Adipocyte (in vitro differentiated cells): Measurements from ENCODE around the gene LRRC37A3.
A peak's percentile ranks its signal among the peaks of the same experiment; 100 is the strongest.
"Not testable (repeated sequence)": the region's sequence is repeated elsewhere in the genome, so short reads cannot be mapped to it uniquely, and the experiment has no call there.

Source experiments
- DNase-seq: peaks from one replicate; pipeline ENCODE4 v3.0.0-alpha.2; 2015; ENCODE audit warnings: low read depth
- H3K27me3 ChIP-seq: replicated peaks from 2 replicates; pipeline ENCODE4 v1.7.0; 2013; ENCODE audit warnings: mild to moderate bottlenecking, low read length, moderate library complexity; ENCODE audit not compliant: control insufficient read depth, insufficient read depth
- H3K36me3 ChIP-seq: 2 replicates; pipeline ENCODE4 v1.7.0; 2013; ENCODE audit warnings: low read length, mild to moderate bottlenecking, moderate library complexity; ENCODE audit not compliant: control insufficient read depth, insufficient read depth, severe bottlenecking
- H3K4me1 ChIP-seq: 2 replicates; pipeline ENCODE4 v1.7.0; 2013; ENCODE audit warnings: mild to moderate bottlenecking, low read length, moderate library complexity; ENCODE audit not compliant: control insufficient read depth, insufficient read depth
- H3K4me3 ChIP-seq: 2 replicates; pipeline ENCODE4 v1.7.0; 2013; ENCODE audit warnings: mild to moderate bottlenecking, low read length, moderate library complexity
- H3K9ac ChIP-seq: 2 replicates; pipeline ENCODE4 v1.7.0; 2013; ENCODE audit warnings: mild to moderate bottlenecking, low read length, moderate library complexity
- H3K9me3 ChIP-seq: 2 replicates; pipeline ENCODE4 v1.7.0; 2013; ENCODE audit warnings: mild to moderate bottlenecking, low read length, moderate library complexity; ENCODE audit not compliant: control insufficient read depth

Gene LRRC37A3

DNA sequence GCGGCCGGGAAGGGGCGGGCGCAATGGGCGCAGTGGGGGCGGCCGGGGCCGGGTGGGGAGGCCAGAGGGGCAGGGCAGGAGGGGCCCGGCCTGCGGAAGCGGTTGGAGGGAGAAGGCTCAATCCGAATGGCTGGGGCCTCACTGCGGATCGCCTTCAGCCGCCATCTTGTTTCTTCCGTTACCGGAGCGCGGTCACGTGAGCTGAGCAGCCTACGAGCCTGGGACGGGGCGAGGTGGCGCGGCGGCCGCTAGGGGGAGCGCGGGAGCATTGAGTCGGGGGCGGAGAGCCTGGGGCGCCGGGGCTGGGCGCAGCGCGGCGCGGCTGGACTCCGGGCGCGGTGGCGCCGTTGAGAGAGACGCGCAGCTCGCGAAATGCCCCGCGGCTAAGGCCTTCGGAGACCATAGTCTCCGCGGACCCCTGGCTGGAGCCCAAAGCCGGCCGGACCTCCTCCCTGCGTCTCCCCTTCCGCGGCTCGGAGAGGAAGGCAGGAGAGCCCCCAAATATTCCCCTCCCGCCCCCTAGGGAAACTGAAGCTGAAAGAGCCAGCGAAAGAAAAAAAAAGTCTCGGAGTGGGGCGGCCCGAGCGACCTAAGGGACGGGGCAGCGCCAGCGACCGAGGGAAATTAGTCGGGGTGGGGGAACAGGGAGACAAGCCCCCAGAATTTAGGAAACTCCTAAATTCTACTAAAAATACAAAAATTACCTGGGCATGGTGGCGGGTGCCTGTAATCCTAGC is at the start of gene LRRC37A3:
LRRC37A3 (minus strand) TSS at position 190 of the 737 bp plus-strand sequence. CDS start 22,221 bp downstream, outside the sequence.
- not testable (repeated sequence) for H3K4me1 ChIP-seq, H3K36me3 ChIP-seq, H3K9me3 ChIP-seq, H3K27me3 ChIP-seq
- Histone ChIP-seq H3K9ac (peak within 1 kb of the TSS; percentile 82), H3K4me3 (peak within 1 kb of the TSS; percentile 82)
- peak; percentile 100 for DNase-seq

DNA sequence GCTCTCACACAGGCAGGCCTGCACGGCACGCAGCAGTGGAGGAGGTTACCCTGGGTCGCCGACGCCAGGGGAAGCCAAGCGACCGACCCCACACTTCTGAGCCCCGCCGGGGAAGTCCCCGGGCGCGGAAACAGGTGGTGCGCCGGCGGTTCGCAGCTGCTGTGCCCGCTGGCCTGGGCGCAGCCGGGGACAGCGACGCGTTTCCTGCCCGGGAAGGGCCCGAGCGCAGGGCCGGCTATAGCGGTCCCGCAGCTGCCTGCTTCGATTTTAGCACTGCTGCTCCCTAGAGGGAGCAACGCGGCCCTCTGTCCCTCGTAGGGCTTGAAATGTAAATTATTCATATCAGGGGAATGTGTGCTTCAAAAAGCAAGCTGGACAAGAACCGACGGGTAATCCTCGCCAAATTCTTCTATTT is 46.6 kb upstream of the LRRC37A3 start:
- peak overlapping the region; percentile 71 for H3K4me3 ChIP-seq
- H3K36me3 ChIP-seq, H3K27me3 ChIP-seq, H3K9me3 ChIP-seq: not testable (repeated sequence)
- peaks cover 19% of the 10 kb centered on the region for H3K4me1 ChIP-seq
- peak overlapping the region; percentile 80 for H3K9ac ChIP-seq
- peak; percentile 71 for DNase-seq

DNA sequence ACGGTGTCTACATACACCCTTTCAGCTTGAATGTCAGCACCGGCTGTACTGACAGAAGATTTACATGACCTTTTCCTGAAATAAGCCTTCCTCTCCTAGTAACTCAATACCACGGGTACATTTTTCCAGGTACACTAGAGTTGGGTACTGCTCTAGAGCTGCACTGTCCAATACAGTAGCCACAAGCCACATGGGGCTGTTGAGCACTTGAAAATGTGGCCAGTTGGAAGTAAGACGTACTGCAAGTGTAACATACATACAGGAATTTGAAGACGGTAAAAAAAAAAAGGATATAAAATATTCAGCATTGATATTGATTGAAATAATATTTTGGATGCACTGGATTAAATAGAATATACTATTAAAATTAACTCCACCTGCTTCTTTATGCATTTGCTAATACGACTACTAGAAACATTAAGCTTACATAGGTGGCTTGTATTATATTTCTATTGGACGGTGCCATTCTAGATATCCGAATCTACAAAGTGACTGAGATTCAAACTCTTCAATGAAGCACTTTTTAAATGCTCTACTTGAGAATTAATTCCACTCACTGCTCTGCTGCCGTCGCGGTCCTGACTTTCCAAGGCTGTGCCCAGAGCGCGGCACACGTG is 46.1 kb upstream of the LRRC37A3 start:
- Histone ChIP-seq H3K9ac (peak overlapping the region; percentile 80), H3K4me3 (peak overlapping the region; percentile 71), H3K4me1 (peaks cover 19% of the 10 kb centered on the region)
- not testable (repeated sequence) for DNase-seq, H3K27me3 ChIP-seq, H3K9me3 ChIP-seq, H3K36me3 ChIP-seq

DNA sequence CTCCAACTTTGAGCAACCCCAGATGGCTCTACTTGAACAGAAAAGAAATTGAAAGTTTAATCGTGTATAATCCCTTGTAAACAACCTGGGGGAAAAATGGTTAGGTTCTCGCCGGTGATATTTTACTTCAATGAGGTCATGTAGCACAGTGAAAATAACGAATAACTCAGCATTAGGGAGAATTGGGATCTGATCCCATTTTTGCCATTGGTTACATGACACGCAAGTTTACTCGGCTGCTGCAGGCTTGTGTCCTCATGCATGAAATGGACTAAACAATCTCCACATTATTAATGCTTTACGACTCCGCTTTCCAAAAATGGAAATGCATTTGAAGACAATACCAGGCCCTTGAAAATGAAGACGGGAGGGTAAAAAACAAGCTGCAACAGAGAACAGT is 45.5 kb upstream of the LRRC37A3 start:
- Histone ChIP-seq H3K9ac (no peak overlapping the region), H3K36me3 (no peaks in the 10 kb centered on the region), H3K9me3 (no peaks in the 10 kb centered on the region), H3K27me3 (no peaks in the 10 kb centered on the region), H3K4me3 (no peak overlapping the region), H3K4me1 (peaks cover 19% of the 10 kb centered on the region)
- no peak for DNase-seq

DNA sequence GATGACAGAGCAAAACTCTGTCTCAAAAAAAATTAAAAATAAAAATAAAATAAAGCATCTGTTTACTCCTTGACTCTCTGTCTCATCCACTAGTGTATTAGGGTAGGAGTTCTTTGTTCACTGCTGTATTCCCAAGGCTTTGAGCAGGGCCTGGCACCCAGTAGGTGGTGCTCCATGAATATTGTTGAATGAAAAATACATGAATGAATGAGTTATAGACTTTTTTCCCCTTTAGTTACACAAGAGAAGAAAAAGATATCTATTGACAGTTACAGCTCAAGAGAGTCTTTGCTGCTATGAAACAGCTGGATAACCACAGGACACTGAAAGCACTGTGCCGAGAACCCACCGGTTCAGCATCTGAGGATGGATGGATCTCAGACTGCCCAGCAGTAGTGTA is 44.5 kb upstream of the LRRC37A3 start:
- not testable (repeated sequence) for DNase-seq, H3K9ac ChIP-seq, H3K36me3 ChIP-seq, H3K9me3 ChIP-seq, H3K4me3 ChIP-seq, H3K27me3 ChIP-seq
- peaks cover 19% of the 10 kb centered on the region for H3K4me1 ChIP-seq

DNA sequence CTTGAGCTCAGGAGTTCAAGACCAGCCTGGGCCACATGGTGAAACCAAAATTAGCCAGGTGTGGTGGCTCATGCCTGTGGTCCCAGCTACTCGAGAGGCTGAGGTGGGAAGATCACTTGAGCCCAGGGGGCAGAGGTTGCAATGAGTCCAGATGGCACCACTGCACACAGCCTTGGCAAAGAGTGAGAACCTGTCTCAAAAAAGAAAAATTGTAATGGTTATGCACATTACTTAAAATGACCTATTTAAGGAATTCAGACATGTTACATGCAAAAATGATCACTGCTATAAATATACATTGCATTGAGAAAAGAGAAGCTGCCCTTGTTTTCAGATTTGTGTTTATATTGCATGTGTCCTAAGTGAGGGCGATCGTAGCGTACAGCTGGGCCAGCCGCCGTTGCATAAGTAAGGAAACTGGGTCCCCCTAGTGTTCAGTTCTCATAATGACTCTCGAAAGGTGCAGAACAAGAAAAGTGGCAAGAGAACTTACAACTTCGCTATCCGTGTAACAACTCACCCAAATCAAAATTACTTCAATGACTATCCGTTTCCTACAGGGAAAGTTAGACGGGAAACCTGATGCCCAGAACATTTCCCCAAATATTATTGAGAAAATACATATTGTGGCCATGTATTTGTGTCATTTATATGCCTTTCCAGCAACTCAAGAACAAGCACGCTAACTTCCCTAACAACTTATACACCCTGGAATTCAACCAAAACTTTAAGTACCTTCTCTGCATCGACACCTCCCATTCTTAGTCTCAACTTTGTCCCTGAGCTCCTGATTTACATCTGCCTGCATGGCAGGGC is 42.5 kb upstream of the LRRC37A3 start:
- H3K4me1 ChIP-seq, result peaks cover 19% of the 10 kb centered on the region
- not testable (repeated sequence) for H3K4me3 ChIP-seq, H3K36me3 ChIP-seq, H3K9ac ChIP-seq, H3K27me3 ChIP-seq, H3K9me3 ChIP-seq
- DNase-seq, result peak; percentile 87

DNA sequence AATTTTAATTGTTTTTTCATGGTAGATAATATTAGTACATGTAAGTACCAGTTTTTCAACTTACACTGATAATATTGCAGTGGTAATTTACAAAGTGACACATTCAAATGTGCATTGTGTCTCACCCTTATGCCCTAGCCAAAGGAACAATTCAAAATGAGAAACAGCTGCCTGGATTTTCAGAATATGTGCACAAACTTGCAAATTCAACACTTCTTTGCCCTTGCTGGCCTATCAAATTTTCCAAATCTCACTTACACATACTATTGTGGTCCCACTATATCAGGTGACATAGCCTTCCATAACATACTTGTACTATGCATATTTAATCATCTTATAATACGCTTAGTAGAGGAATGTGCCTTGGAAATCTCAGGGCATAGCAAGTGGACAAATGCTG is 32.6 kb upstream of the LRRC37A3 start:
- no peaks in the 10 kb centered on the region for H3K36me3 ChIP-seq
- no peaks in the 10 kb centered on the region for H3K9me3 ChIP-seq
- no peaks in the 10 kb centered on the region for H3K27me3 ChIP-seq
- no peak overlapping the region for H3K4me3 ChIP-seq
- DNase-seq, result no peak
- H3K9ac ChIP-seq, result no peak overlapping the region
- peaks cover 2% of the 10 kb centered on the region for H3K4me1 ChIP-seq

DNA sequence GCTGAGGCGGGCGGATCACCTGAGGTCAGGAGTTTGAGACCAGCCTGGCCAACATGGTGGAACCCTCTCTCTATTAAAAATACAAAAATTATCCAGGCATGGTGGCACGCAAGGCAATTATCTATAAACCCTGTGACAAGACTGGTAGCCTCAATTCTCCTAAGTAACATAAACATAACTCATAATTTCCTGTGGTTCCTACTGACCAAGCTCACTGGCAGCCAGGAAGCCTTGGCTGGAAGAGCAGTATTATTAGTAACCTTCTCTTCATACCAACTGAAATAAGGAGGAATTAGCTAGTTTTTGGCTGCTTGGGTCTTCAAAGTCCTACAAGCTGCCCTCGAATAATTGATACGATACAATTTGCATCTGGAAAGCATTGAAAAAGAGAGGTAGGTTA is 31.6 kb upstream of the LRRC37A3 start:
- H3K4me1 ChIP-seq, result peaks cover 2% of the 10 kb centered on the region
- no peaks in the 10 kb centered on the region for H3K9me3 ChIP-seq
- no peak for DNase-seq
- H3K36me3 ChIP-seq, result no peaks in the 10 kb centered on the region
- H3K27me3 ChIP-seq, result no peaks in the 10 kb centered on the region
- H3K4me3 ChIP-seq, result no peak overlapping the region
- no peak overlapping the region for H3K9ac ChIP-seq

DNA sequence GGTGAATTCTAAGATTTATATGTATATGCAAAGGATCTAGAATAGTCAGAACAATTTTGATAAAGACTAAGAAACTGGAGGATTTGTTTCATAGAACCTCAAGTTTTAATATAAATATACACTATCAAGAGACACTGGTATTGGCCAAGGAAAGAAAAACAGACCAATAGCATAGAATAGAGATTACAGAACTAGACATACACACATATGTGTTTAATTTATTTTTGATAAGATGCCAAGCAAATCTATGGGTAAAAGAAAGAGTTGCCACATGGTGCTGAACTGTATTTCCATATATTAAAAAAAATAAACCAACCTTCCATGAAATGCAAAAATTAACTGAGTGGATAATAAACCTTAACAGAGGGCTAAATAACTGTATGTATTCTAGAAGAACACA is 27.9 kb upstream of the LRRC37A3 start:
- Histone ChIP-seq H3K4me3 (no peak overlapping the region), H3K27me3 (no peaks in the 10 kb centered on the region), H3K9me3 (no peaks in the 10 kb centered on the region), H3K36me3 (no peaks in the 10 kb centered on the region), H3K4me1 (peaks cover 2% of the 10 kb centered on the region), H3K9ac (no peak overlapping the region)
- DNase-seq, result peak; percentile 22

DNA sequence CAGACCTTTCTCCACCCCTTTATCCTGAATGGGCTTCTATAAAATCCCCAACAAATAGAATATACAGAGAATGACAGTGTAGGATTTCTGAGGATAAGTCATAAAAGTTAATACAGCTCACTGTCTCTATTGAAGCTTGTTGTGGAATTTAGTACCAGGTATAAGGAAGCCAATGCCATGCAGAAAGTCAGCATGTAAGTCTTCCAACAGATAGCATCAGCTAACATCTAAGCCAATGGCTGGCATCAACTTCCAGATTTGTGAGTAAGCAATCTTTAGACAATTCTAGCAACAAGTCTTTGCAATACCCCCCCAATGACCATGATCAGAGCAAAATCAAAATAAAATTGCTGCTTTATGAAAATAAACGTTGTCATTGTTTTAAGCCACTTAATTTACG is 22.5 kb upstream of the LRRC37A3 start:
- Histone ChIP-seq H3K36me3 (no peaks in the 10 kb centered on the region), H3K27me3 (no peaks in the 10 kb centered on the region), H3K9me3 (no peaks in the 10 kb centered on the region), H3K4me1 (peaks cover 6% of the 10 kb centered on the region), H3K9ac (no peak overlapping the region), H3K4me3 (no peak overlapping the region)
- no peak for DNase-seq

DNA sequence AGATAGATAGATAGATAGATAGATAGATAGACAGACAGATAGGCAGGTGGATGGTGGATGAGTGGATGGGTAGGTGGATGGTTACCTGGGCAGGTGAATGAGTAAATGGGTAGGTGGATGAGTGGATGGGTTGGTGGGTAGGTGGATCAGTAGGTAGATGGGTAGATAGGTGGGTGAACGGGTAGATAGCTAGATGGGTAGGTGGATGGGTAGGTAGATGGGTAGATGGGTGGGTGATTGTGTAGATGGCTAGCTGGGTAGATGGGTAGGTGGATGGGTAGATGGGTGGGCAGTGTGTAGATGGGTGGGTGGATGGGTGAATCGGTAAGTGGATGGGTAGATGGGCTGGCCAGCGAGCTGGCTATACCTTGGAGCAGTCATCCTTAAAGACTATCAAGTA is 21.8 kb upstream of the LRRC37A3 start:
- no peaks in the 10 kb centered on the region for H3K9me3 ChIP-seq
- H3K4me1 ChIP-seq, result peaks cover 6% of the 10 kb centered on the region
- H3K4me3 ChIP-seq, result no peak overlapping the region
- H3K9ac ChIP-seq, result no peak overlapping the region
- peaks cover 4% of the 10 kb centered on the region for H3K27me3 ChIP-seq
- DNase-seq, result no peak
- H3K36me3 ChIP-seq, result peaks cover 3% of the 10 kb centered on the region
